Measurements from ENCODE around the gene SPPL2B. TPM values are rescaled to one million over a fixed set of nuclear protein-coding genes. Genes with fewer than 3 reads are reported as not detected.

SPPL2B gene
- 51.0 and 53.3 TPM in 2 replicates for total RNA-seq (2014; rRNA removed; shearing (Covaris generic))
- 21.1 and 23.5 TPM in 2 replicates for polyA plus RNA-seq (2016; fragmentation: Nextera tagmentation; extraction: Ambion mirVana)
- long read RNA-seq, partial matches to known transcripts = 9 of 15 reads
- long read RNA-seq, other reads (novel, unspliced or antisense) = 4 of 15 reads

GRCh38 chr19:2328401-2329148 is at the start of gene SPPL2B, which contains the start of gene LSM7:
Gene SPPL2B, plus strand, starts transcription at chr19:2328684. Its CDS starts 26 bp downstream, at chr19:2328710.
Gene LSM7, minus strand, starts transcription at chr19:2328586. Its CDS starts 20 bp downstream, at chr19:2328566.
- Mint-ChIP-seq H3K4me3 (peak within 1 kb of the TSS; percentile 97), H3K27ac (peak within 1 kb of the TSS; percentile 97), H3K4me1 (peaks cover 45% of the 10 kb centered on the region), H3K27me3 (ENCODE audit: insufficient read depth, low read depth, poor library complexity) (peaks cover 39% of the 10 kb centered on the region), H3K36me3 (ENCODE audit: low read depth) (peaks cover 29% of the 10 kb centered on the region), H3K9me3 (peaks cover 3% of the 10 kb centered on the region; the same call in 1 of the 3 replicates)
- Histone ChIP-seq H3K4me2 (peak within 1 kb of the TSS; percentile 93), H3K79me2 (replicated peaks; ENCODE audit: insufficient read depth) (peaks cover 71% of the 10 kb centered on the region), H3K36me3 (ENCODE audit: insufficient read depth) (no peaks in the 10 kb centered on the region), H3K27ac (ENCODE audit: low read depth) (peak within 1 kb of the TSS; percentile 78), H3K4me3 (peak within 1 kb of the TSS; percentile 93), H3K9me2 (ENCODE audit: insufficient read depth) (no peaks in the 10 kb centered on the region), H2AFZ (peak within 1 kb of the TSS; percentile 93), H3K27me3 (ENCODE audit: insufficient read depth) (no peaks in the 10 kb centered on the region), H3F3A (replicated peaks; ENCODE audit: low read depth) (0 out of 2 replicates have a peak, but pooled peaks cover 3% of the 10 kb centered on the region), H4K20me1 (replicated peaks; ENCODE audit: insufficient read depth) (peaks cover 10% of the 10 kb centered on the region; the same call in 1 of the 2 replicates), H3K4me1 (ENCODE audit: insufficient read depth) (peaks cover 21% of the 10 kb centered on the region)
- TF ChIP-seq CREB1 (CRISPR knock-in tag; IDR thresholded peaks at IDR 0.05; ENCODE audit: low read depth) = no peak; the same call in 1 of the 2 replicates
- TF ChIP-seq REST (IDR thresholded peaks at IDR 0.05; ENCODE audit: unreplicated experiment) = peak; percentile 6
- peak; percentile 70; the same call in 1 of the 2 replicates for TF ChIP-seq ETS1 (IDR thresholded peaks at IDR 0.05)
- peak; percentile 90 for TF ChIP-seq POLR2AphosphoS5 (IDR thresholded peaks at IDR 0.05; ENCODE audit: low read depth)
- no peak for TF ChIP-seq ZNF331 (CRISPR knock-in tag; IDR thresholded peaks at IDR 0.05; ENCODE audit: low read depth)
- no peak for TF ChIP-seq NANOG (IDR thresholded peaks at IDR 0.05; ENCODE audit: borderline replicate concordance)
- peak; percentile 66 for ATAC-seq
- DNase-seq (ENCODE audit: low spot score) = peak; percentile 87

- Histone ChIP-seq H3K27ac (ENCODE audit: low read depth) (no peak overlapping the region), H3K4me2 (no peak overlapping the region), H3K27me3 (ENCODE audit: insufficient read depth) (peaks cover 21% of the 10 kb centered on the region), H2AFZ (no peak overlapping the region), H3K4me1 (ENCODE audit: insufficient read depth) (no peaks in the 10 kb centered on the region), H3K79me2 (replicated peaks; ENCODE audit: insufficient read depth) (no peaks in the 10 kb centered on the region), H3K36me3 (ENCODE audit: insufficient read depth) (no peaks in the 10 kb centered on the region), H3K4me3 (no peak overlapping the region), H3K9me2 (ENCODE audit: insufficient read depth) (no peaks in the 10 kb centered on the region), H3F3A (replicated peaks; ENCODE audit: low read depth) (0 out of 2 replicates have a peak, but pooled peaks cover 6% of the 10 kb centered on the region), H4K20me1 (replicated peaks; ENCODE audit: insufficient read depth) (no peaks in the 10 kb centered on the region)
- no peaks in the 10 kb centered on the region; the same call in 2 of the 3 replicates for H3K36me3 Mint-ChIP-seq (ENCODE audit: low read depth)
- H3K4me1 Mint-ChIP-seq = peaks cover 5% of the 10 kb centered on the region; the same call in 2 of the 3 replicates
- no peak overlapping the region for H3K4me3 Mint-ChIP-seq
- ATAC-seq = no peak
- H3K9me3 Mint-ChIP-seq = no peaks in the 10 kb centered on the region
- H3K27ac Mint-ChIP-seq = no peak overlapping the region
- DNase-seq (ENCODE audit: low spot score) = no peak
- H3K27me3 Mint-ChIP-seq (ENCODE audit: insufficient read depth, low read depth, poor library complexity) = peaks cover 15% of the 10 kb centered on the region
- TF ChIP-seq ETS1 (IDR thresholded peaks at IDR 0.05) = no peak
- TF ChIP-seq ZNF114 (CRISPR knock-in tag; IDR thresholded peaks at IDR 0.05) = no peak
- TF ChIP-seq CREB1 (CRISPR knock-in tag; IDR thresholded peaks at IDR 0.05; ENCODE audit: low read depth) = no peak
These were observed 47.7 kb upstream of the SPPL2B start for GRCh38 chr19:2280633-2281264.
